ENCODE results near the gene DIP2A. TPM values are rescaled to one million over a fixed set of nuclear protein-coding genes. Genes with fewer than 3 reads are reported as not detected.

Gene DIP2A
- polyA plus RNA-seq, 3 donors = 4.6 to 55.4 (median 6.1) TPM

DNA sequence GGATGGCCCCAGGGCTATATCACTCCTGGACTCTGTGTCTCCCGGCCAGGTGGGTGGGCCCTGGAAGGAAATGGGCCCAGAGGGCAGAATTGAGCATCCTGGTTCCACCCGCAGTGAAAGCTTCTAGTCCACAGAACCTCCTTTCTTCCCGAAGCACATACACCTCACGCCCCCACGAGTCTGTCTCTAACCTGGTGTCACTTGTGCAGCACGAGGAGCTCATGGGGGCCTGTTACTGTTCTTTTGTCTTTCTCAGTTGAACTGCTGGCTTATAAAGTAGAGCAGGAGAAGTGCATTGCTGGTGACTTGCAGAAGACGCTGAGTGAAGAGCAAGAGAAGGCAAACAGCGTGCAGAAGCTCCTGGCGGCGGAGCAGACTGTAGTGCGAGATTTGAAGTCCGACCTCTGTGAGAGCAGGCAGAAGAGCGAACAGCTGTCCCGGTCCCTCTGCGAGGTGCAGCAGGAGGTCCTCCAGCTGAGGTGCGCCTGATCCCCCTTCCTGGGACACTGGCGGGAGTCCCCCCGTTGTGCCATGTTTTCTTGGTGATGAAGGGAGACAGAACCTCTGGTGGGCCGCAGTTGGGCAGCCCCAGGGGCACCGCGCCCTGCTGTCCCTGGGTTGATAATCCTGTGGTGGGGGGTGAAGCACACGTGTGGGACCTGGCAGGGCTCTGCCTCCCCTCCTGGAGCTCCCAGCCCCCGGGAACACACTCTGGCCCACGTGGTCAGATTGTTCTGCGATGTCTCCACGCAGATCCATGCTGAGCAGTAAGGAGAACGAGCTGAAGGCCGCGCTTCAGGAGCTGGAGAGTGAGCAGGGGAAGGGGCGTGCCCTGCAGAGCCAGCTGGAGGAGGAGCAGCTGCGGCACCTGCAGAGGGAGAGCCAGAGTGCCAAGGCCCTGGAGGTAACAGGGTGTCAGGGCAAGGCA lies 28.7 kb upstream of the DIP2A start:
- no peak for TF ChIP-seq CTCF (IDR thresholded peaks at IDR 0.05)
- peaks cover 15 to 16% of the 10 kb centered on the region in 2 donors for H3K4me1 ChIP-seq (ENCODE audit: control insufficient read depth in 1 of 2, insufficient read depth in 2 of 2, low read length in 2 of 2)
- Mint-ChIP-seq H3K4me3 (no peak overlapping the region), H3K4me1 (peaks cover 14% of the 10 kb centered on the region), H3K27ac (peak overlapping the region in 2 of 7 donors; percentile 8 to 41), H3K9me3 (peaks cover 0 to 2% (median 0%) of the 10 kb centered on the region in 7 donors), H3K36me3 (peaks cover 56 to 80% of the 10 kb centered on the region in 2 donors), H3K27me3 (ENCODE audit: low read depth in 3 of 3) (peaks cover 0 to 5% (median 1%) of the 10 kb centered on the region in 3 donors)
- no peak overlapping the region for H3K9ac ChIP-seq (ENCODE audit: insufficient read depth, low read length, poor library complexity, severe bottlenecking)
- no peak for DNase-seq
- peaks cover 45 to 82% of the 10 kb centered on the region in 2 donors for H3K36me3 ChIP-seq (replicated peaks in 1 of 2; ENCODE audit: control insufficient read depth in 1 of 2, insufficient read depth in 2 of 2, low read length in 2 of 2)
- no peaks in the 10 kb centered on the region for H3K9me3 ChIP-seq (replicated peaks in 1 of 2; ENCODE audit: control insufficient read depth in 1 of 2, insufficient read depth in 1 of 2, low read length in 2 of 2)
- intact Hi-C loops (cut with micrococcal nuclease) = no loop called here
- WGBS (ENCODE audit: insufficient coverage) = 95% methylated on average over 25 of the region's 31 CpGs
- peaks cover 5% of the 10 kb centered on the region for H3K79me2 ChIP-seq (ENCODE audit: insufficient read depth, low read length)
- no peak overlapping the region for H2AFZ ChIP-seq (ENCODE audit: insufficient read depth, low read depth, low read length, poor library complexity, severe bottlenecking)
- no peaks in the 10 kb centered on the region for H4K20me1 ChIP-seq (ENCODE audit: insufficient read depth, low read length)
- no peak overlapping the region for H3K4me3 ChIP-seq (replicated peaks in 1 of 3; ENCODE audit: low read depth in 2 of 3, low read length in 3 of 3)
- H3K27ac ChIP-seq (ENCODE audit: low read depth in 1 of 2, low read length in 2 of 2) = no peak overlapping the region
- no peak overlapping the region for H3K4me2 ChIP-seq (replicated peaks; ENCODE audit: extremely low read depth, low read length, poor library complexity, severe bottlenecking)
- no peaks in the 10 kb centered on the region for H3K27me3 ChIP-seq (ENCODE audit: control insufficient read depth in 2 of 2, insufficient read depth in 2 of 2, low read length in 2 of 2)

DNA sequence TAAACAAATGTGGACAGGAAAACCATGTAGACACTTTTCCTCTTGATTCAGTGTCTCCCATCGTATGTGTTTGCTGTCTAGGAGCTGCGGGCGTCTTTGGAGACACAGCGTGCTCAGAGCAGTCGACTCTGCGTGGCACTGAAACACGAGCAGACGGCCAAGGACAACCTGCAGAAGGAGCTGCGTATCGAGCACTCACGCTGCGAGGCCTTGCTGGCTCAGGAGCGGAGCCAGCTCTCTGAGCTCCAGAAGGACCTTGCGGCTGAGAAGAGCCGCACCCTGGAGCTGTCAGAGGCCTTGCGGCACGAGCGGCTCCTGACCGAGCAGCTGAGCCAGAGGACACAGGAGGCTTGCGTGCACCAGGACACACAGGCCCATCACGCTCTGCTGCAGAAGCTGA lies 27.2 kb upstream of the DIP2A start:
- Histone ChIP-seq H3K4me3 (replicated peaks in 1 of 3; ENCODE audit: low read depth in 2 of 3, low read length in 3 of 3) (peak overlapping the region in 1 of 3 experiments; percentile 48), H3K27me3 (ENCODE audit: control insufficient read depth in 2 of 2, insufficient read depth in 2 of 2, low read length in 2 of 2) (no peaks in the 10 kb centered on the region), H3K9ac (ENCODE audit: insufficient read depth, low read length, poor library complexity, severe bottlenecking) (no peak overlapping the region), H3K4me1 (ENCODE audit: control insufficient read depth in 1 of 2, insufficient read depth in 2 of 2, low read length in 2 of 2) (peaks cover 16 to 23% of the 10 kb centered on the region in 2 donors), H4K20me1 (ENCODE audit: insufficient read depth, low read length) (no peaks in the 10 kb centered on the region), H3K9me3 (replicated peaks in 1 of 2; ENCODE audit: control insufficient read depth in 1 of 2, insufficient read depth in 1 of 2, low read length in 2 of 2) (no peaks in the 10 kb centered on the region), H3K27ac (ENCODE audit: low read depth in 1 of 2, low read length in 2 of 2) (peak overlapping the region in 1 of 2 donors; percentile 61), H3K36me3 (replicated peaks in 1 of 2; ENCODE audit: control insufficient read depth in 1 of 2, insufficient read depth in 2 of 2, low read length in 2 of 2) (peaks cover 49 to 80% of the 10 kb centered on the region in 2 donors), H2AFZ (ENCODE audit: insufficient read depth, low read depth, low read length, poor library complexity, severe bottlenecking) (peak overlapping the region; percentile 69), H3K79me2 (ENCODE audit: insufficient read depth, low read length) (peaks cover 5% of the 10 kb centered on the region), H3K4me2 (replicated peaks; ENCODE audit: extremely low read depth, low read length, poor library complexity, severe bottlenecking) (peak overlapping the region; percentile 44)
- Mint-ChIP-seq H3K36me3 (peaks cover 61 to 80% of the 10 kb centered on the region in 2 donors), H3K27me3 (ENCODE audit: low read depth in 3 of 3) (peaks cover 0 to 5% (median 1%) of the 10 kb centered on the region in 3 donors), H3K4me3 (no peak overlapping the region), H3K4me1 (peaks cover 15% of the 10 kb centered on the region), H3K9me3 (peaks cover 0 to 3% (median 0%) of the 10 kb centered on the region in 7 donors), H3K27ac (peak overlapping the region in 4 of 7 donors; percentile 51 to 84 (median 69))
- DNase-seq = no peak
- intact Hi-C loops (cut with micrococcal nuclease) = no loop called here
- 96% methylated on average over 21 of the region's 21 CpGs for WGBS (ENCODE audit: insufficient coverage)
- no peak for TF ChIP-seq CTCF (IDR thresholded peaks at IDR 0.05)
